Activated CD8-positive, alpha-beta T cell treated with anti-CD3 and anti-CD28 coated beads for 36 hours (primary cell): Measurements from ENCODE around the gene MAPK8IP3. TPM values are rescaled to one million over a fixed set of nuclear protein-coding genes. Genes with fewer than 3 reads are reported as not detected.

Experiments used
- ATAC-seq: fragments of 200-7000 bp; cut with Tn5 transposase; one replicate; pipeline ENCODE4 v1.10.0; 2021; ENCODE audit warnings: mild to moderate bottlenecking, moderate library complexity
- CTCF ChIA-PET: fragments of 350-600 bp; sonication (Branson Sonifier 250); formaldehyde crosslinking; loops from one replicate; lab custom pipeline; 2021; ENCODE audit warnings: antibody characterized with exemption; lab: Charles Lee
- POLR2A ChIA-PET: fragments of 350-600 bp; sonication (Branson Sonifier 250); formaldehyde crosslinking; loops from one replicate; lab custom pipeline; 2021; ENCODE audit warnings: antibody characterized with exemption; lab: Charles Lee
- DNase-seq: peaks from one replicate; pipeline ENCODE4 v3.0.0-alpha.2; 2020
- H3K27ac Mint-ChIP-seq: one replicate; pipeline ENCODE4 v1.8.0; 2021; ENCODE audit warnings: mild to moderate bottlenecking, mixed read lengths
- H3K27me3 Mint-ChIP-seq: one replicate; pipeline ENCODE4 v1.8.0; 2021; ENCODE audit warnings: mixed read lengths
- H3K36me3 Mint-ChIP-seq: one replicate; pipeline ENCODE4 v1.8.0; 2021; ENCODE audit warnings: low read depth, mixed read lengths
- H3K4me1 Mint-ChIP-seq: one replicate; pipeline ENCODE4 v1.8.0; 2021; ENCODE audit warnings: low read depth, mixed read lengths
- H3K4me3 Mint-ChIP-seq: one replicate; pipeline ENCODE4 v1.8.0; 2021; ENCODE audit warnings: mild to moderate bottlenecking, moderate library complexity, mixed read lengths
- H3K9me3 Mint-ChIP-seq: one replicate; pipeline ENCODE4 v1.8.0; 2021; ENCODE audit warnings: mixed read lengths
- intact Hi-C: fragments of 100-400 bp; cut with micrococcal nuclease; formaldehyde crosslinking; loops from one replicate; pipeline ENCODE4 v1.10.0; 2022
- total RNA-seq, 2 experiments: library from RNA; stranded (reverse); gene quantifications; one replicate each; pipeline ENCODE4 v1.2.3, GENCODE V29; 2021
- TF ChIP-seq, protein P1 (sequence below): fragments of 200-600 bp; IDR thresholded peaks from one replicate; pipeline ENCODE4 v1.8.0; 2022; ENCODE audit warnings: antibody characterized with exemption, mild to moderate bottlenecking

MAPK8IP3 gene
- total RNA-seq, 2 experiments from 2014 or later = 58.4 to 65.1 TPM

DNA sequence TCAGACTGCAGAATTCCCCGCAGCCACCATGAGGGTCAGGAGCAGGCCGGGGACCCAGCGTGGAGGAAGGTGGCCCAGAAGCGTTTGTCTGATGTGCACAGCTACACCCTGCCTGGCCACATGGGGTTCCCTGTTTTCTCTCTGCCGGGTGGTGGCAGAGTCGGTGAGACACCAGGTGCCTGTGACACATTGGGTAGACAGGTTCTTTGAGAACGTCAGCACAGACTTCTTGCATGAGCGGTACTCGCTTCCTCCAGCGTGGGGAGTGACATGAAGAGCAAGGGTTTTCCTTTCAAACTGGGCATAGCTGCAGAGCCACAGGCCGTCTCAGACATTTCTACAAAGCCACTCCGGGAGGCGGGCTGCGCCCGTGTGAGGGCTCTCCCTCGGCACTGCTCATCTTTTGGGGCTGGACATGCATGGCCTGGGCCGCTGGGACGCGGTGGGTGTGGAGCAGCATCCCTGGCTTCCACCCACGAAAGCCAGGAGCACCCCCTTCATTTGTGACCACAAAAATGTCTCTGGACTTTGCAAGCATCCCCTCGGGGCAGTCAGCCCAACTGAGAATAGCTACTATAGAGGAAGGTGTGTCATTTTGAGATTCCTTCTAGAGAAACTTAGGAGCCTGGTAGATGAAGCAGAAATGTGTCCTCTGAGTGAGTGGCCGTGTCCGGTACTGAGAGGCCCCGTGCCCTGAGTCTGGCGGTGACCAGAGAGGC is 39.3 kb downstream of the MAPK8IP3 start:
- ATAC-seq (no peak), DNase-seq (no peak)
- H3K4me3 Mint-ChIP-seq = no peak overlapping the region
- no peaks in the 10 kb centered on the region for H3K4me1 Mint-ChIP-seq
- intact Hi-C loops = no loop called here
- no peaks in the 10 kb centered on the region for H3K27me3 Mint-ChIP-seq
- TF ChIP-seq, protein P1, sequence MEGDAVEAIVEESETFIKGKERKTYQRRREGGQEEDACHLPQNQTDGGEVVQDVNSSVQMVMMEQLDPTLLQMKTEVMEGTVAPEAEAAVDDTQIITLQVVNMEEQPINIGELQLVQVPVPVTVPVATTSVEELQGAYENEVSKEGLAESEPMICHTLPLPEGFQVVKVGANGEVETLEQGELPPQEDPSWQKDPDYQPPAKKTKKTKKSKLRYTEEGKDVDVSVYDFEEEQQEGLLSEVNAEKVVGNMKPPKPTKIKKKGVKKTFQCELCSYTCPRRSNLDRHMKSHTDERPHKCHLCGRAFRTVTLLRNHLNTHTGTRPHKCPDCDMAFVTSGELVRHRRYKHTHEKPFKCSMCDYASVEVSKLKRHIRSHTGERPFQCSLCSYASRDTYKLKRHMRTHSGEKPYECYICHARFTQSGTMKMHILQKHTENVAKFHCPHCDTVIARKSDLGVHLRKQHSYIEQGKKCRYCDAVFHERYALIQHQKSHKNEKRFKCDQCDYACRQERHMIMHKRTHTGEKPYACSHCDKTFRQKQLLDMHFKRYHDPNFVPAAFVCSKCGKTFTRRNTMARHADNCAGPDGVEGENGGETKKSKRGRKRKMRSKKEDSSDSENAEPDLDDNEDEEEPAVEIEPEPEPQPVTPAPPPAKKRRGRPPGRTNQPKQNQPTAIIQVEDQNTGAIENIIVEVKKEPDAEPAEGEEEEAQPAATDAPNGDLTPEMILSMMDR = no peak
- ChIA-PET CTCF (no interaction called here), POLR2A (no interaction called here)
- no peaks in the 10 kb centered on the region for H3K9me3 Mint-ChIP-seq
- no peak overlapping the region for H3K27ac Mint-ChIP-seq
- no peaks in the 10 kb centered on the region for H3K36me3 Mint-ChIP-seq

DNA sequence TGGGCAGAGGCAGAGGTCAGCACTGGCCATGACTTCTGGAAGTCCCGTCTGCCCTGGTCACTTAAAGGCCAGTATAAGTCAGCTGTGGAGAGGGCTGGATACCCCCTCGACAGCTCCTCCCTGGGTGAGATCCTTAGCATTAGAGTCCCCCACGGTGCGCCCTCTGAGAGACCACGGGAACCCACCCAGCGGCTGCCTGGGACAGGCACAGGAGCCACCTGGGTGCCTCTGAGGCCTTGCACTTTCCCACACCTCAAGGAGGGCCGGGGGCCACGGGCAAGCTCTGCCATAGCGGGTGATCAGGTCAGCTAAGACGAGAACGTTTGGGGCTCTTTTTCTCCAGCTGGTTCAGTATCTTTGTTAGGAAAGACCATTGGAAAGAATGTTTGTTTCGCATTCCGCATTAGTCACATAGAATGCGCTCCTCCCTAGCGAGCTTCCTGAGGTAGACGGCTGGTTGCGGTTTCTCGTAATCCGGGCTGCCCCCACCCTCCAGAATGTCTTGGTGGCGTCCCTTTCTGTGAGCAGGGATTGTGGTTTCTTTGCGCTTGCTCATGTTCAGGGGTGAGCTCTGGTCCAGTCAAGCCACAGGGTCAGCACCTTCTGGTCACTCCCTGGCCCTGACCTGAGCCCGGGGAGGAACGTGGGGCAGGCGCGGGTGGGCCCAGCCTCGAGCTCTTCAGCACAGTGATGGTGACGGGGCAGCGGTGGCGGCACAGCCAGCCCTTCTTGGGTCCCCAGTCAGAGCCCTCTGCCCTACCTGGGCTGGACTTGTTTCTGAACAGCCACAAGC is 40.1 kb downstream of the MAPK8IP3 start:
- ATAC-seq (no peak), DNase-seq (no peak)
- H3K27ac Mint-ChIP-seq = no peak overlapping the region
- no peak overlapping the region for H3K4me3 Mint-ChIP-seq
- POLR2A ChIA-PET = interaction anchor here (0.7 kb wide), 1 partner anchor 10 kb away, joined by 3 read pairs; no protein-coding TSS in a partner anchor
- no peaks in the 10 kb centered on the region for H3K4me1 Mint-ChIP-seq
- TF ChIP-seq, protein P1 = no peak
- no peaks in the 10 kb centered on the region for H3K9me3 Mint-ChIP-seq
- no peaks in the 10 kb centered on the region for H3K27me3 Mint-ChIP-seq
- intact Hi-C loops = no loop called here
- CTCF ChIA-PET = interaction anchor here (1.0 kb wide), 1 partner anchor 36 kb away, joined by 3 read pairs; the partner anchor contains the start of genes NUBP2 and SPSB3
- H3K36me3 Mint-ChIP-seq = no peaks in the 10 kb centered on the region

DNA sequence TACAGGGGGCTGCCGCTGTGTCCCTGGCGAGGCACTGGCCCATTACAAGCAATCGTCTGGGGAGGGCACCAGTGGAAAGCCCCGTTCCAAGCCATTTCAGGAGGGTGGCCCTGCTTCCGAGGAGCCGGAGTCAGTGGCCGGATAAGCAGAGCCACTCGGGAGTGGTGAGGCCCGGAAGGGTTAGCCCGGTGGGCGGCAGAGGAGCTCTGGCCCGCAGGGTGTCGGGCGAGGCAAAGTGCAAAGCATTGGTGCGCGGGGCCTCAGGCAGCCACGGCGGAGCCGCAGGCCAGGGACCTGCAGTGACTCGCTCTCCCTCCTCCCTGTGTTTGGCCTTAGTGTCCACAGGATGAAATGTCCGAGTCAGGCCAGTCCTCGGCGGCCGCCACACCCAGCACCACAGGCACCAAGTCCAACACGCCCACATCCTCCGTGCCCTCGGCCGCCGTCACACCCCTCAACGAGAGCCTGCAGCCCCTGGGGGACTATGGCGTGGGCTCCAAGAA is 40.7 kb downstream of the MAPK8IP3 start:
- ChIA-PET POLR2A (interaction anchor here (0.7 kb wide), 1 partner anchor 10 kb away, joined by 3 read pairs; no protein-coding TSS in a partner anchor), CTCF (interaction anchor here (1.0 kb wide), 1 partner anchor 36 kb away, joined by 3 read pairs; the partner anchor contains the start of genes NUBP2 and SPSB3)
- no peak overlapping the region for H3K27ac Mint-ChIP-seq
- H3K27me3 Mint-ChIP-seq = no peaks in the 10 kb centered on the region
- DNase-seq (no peak), ATAC-seq (no peak)
- TF ChIP-seq, protein P1 = no peak
- no peak overlapping the region for H3K4me3 Mint-ChIP-seq
- H3K9me3 Mint-ChIP-seq = no peaks in the 10 kb centered on the region
- intact Hi-C loops = no loop called here
- no peaks in the 10 kb centered on the region for H3K36me3 Mint-ChIP-seq
- no peaks in the 10 kb centered on the region for H3K4me1 Mint-ChIP-seq

DNA sequence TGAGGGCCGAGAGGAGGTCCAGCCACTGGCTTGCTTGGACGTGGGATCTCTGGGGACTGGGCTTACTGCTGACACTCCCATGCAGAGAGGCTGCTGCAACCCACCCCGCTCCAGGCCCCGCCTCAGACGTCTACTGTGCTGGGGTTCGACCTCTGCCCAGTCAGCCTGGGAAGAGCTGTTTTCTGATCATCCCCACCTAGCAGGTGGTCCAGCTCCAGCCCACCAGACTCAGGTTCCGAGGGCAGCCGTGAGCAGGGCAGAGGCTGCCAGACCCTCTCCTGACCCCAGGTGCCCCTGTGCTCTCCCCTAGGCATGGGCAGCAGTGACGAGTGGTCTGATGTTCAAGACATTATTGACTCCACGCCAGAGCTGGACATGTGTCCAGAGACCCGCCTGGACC is 41.9 kb downstream of the MAPK8IP3 start:
- POLR2A ChIA-PET = no interaction called here
- H3K36me3 Mint-ChIP-seq = peaks cover 1% of the 10 kb centered on the region
- H3K27ac Mint-ChIP-seq = no peak overlapping the region
- no peaks in the 10 kb centered on the region for H3K9me3 Mint-ChIP-seq
- CTCF ChIA-PET = no interaction called here
- H3K27me3 Mint-ChIP-seq = no peaks in the 10 kb centered on the region
- no peaks in the 10 kb centered on the region for H3K4me1 Mint-ChIP-seq
- TF ChIP-seq, protein P1 = no peak
- H3K4me3 Mint-ChIP-seq = no peak overlapping the region
- intact Hi-C loops = no loop called here
- ATAC-seq = no peak
- DNase-seq = no peak
